Stimulated activated CD4-positive, alpha-beta T cell treated with anti-CD3 and anti-CD28 coated beads, Interleukin-4, amount 100 ng/mL, for 4 hours (primary cell): ENCODE results near the gene MAP2K5.
"Not testable (repeated sequence)": the region's sequence is repeated elsewhere in the genome, so short reads cannot be mapped to it uniquely, and the experiment has no call there.

Experiments used
- DNase-seq, 2 experiments: peaks; one replicate each; pipeline ENCODE4 v3.0.0-alpha.2; 2020

The MAP2K5 gene

GRCh38 chr15:67605871-67606270 lies 63.4 kb downstream of the MAP2K5 start:
- DNase-seq: no peak

GRCh38 chr15:67606742-67607141 lies 64.2 kb downstream of the MAP2K5 start:
- DNase-seq: no peak

GRCh38 chr15:67607329-67607728 lies 64.8 kb downstream of the MAP2K5 start:
- no peak for DNase-seq

GRCh38 chr15:67607959-67608637 lies 65.6 kb downstream of the MAP2K5 start:
- DNase-seq: no peak

- DNase-seq: no peak
These were observed 66.1 kb downstream of the MAP2K5 start for GRCh38 chr15:67608638-67608959.

- DNase-seq: no peak
These were observed 69.2 kb downstream of the MAP2K5 start for GRCh38 chr15:67611370-67612369.

- DNase-seq: no peak
These were observed 70.7 kb downstream of the MAP2K5 start for GRCh38 chr15:67613211-67613610.

GRCh38 chr15:67613708-67614107 lies 71.2 kb downstream of the MAP2K5 start:
- no peak for DNase-seq

GRCh38 chr15:67615131-67615534 lies 72.6 kb downstream of the MAP2K5 start:
- DNase-seq: not testable (repeated sequence)

- no peak for DNase-seq
These were observed 75.8 kb downstream of the MAP2K5 start for GRCh38 chr15:67618297-67618696.

GRCh38 chr15:67622110-67622509 lies 79.6 kb downstream of the MAP2K5 start:
- no peak for DNase-seq

GRCh38 chr15:67632261-67632660 lies 89.8 kb downstream of the MAP2K5 start:
- no peak for DNase-seq

GRCh38 chr15:67635950-67636349 lies 93.4 kb downstream of the MAP2K5 start:
- not testable (repeated sequence) for DNase-seq

GRCh38 chr15:67639591-67639990 lies 97.1 kb downstream of the MAP2K5 start:
- no peak for DNase-seq

GRCh38 chr15:67641453-67641852 lies 99.0 kb downstream of the MAP2K5 start:
- no peak for DNase-seq

- DNase-seq: no peak
These were observed 104.3 kb downstream of the MAP2K5 start for GRCh38 chr15:67646847-67647246.

GRCh38 chr15:67652586-67652985 lies 110.1 kb downstream of the MAP2K5 start:
- DNase-seq: no peak

GRCh38 chr15:67660446-67660845 lies 117.9 kb downstream of the MAP2K5 start:
- DNase-seq: no peak

GRCh38 chr15:67660874-67661606 lies 118.5 kb downstream of the MAP2K5 start:
- DNase-seq: no peak

GRCh38 chr15:67670647-67671305 lies 128.3 kb downstream of the MAP2K5 start:
- DNase-seq: no peak

- not testable (repeated sequence) for DNase-seq
These were observed 130.3 kb downstream of the MAP2K5 start for GRCh38 chr15:67672834-67673233.

- DNase-seq: no peak
These were observed 132.5 kb downstream of the MAP2K5 start for GRCh38 chr15:67674983-67675382.

- DNase-seq: no peak
These were observed 135.6 kb downstream of the MAP2K5 start for GRCh38 chr15:67678089-67678488.
